Hepatocyte (in vitro differentiated cells): ENCODE results near the gene SIGLEC5. TPM values are rescaled to one million over a fixed set of nuclear protein-coding genes. Genes with fewer than 3 reads are reported as not detected.

Experiments
- DNase-seq: peaks from one replicate; pipeline ENCODE4 v3.0.0-alpha.2; 2016; ENCODE audit warnings: low spot score
- H2AFZ ChIP-seq: fragments of 200-600 bp; sonication (generic); 2 replicates; pipeline ENCODE4 v1.6.0; 2016; ENCODE audit warnings: antibody characterized with exemption, mild to moderate bottlenecking
- H3K27ac ChIP-seq: fragments of 200-600 bp; sonication (generic); 2 replicates; pipeline ENCODE4 v1.5.1; 2016; ENCODE audit warnings: mild to moderate bottlenecking
- H3K27me3 ChIP-seq: fragments of 200-600 bp; sonication (generic); 2 replicates; pipeline ENCODE4 v1.6.1; 2016
- H3K36me3 ChIP-seq: fragments of 200-600 bp; sonication (generic); replicated peaks from 2 replicates; pipeline ENCODE4 v1.5.1; 2016; ENCODE audit warnings: low read depth; ENCODE audit not compliant: insufficient read depth
- H3K4me1 ChIP-seq: fragments of 200-600 bp; sonication (generic); 2 replicates; pipeline ENCODE4 v1.5.1; 2016; ENCODE audit warnings: mild to moderate bottlenecking, moderate library complexity; ENCODE audit not compliant: insufficient read depth
- H3K4me2 ChIP-seq: fragments of 200-600 bp; sonication (generic); 2 replicates; pipeline ENCODE4 v1.6.0; 2016
- H3K4me3 ChIP-seq: fragments of 200-600 bp; sonication (generic); 2 replicates; pipeline ENCODE4 v1.5.1; 2016; ENCODE audit warnings: mild to moderate bottlenecking
- H3K79me2 ChIP-seq: fragments of 200-600 bp; sonication (generic); 2 replicates; pipeline ENCODE4 v1.6.0; 2017; ENCODE audit warnings: mild to moderate bottlenecking
- H3K9me2 ChIP-seq: fragments of 200-600 bp; sonication (generic); replicated peaks from 2 replicates; pipeline ENCODE4 v1.6.0; 2017; ENCODE audit warnings: mild to moderate bottlenecking; ENCODE audit not compliant: insufficient read depth
- H3K9me3 ChIP-seq: fragments of 200-600 bp; sonication (generic); 2 replicates; pipeline ENCODE4 v1.5.1; 2016; ENCODE audit warnings: low read depth, mild to moderate bottlenecking
- H4K20me1 ChIP-seq: fragments of 200-600 bp; sonication (generic); 2 replicates; pipeline ENCODE4 v1.6.0; 2016; ENCODE audit warnings: mild to moderate bottlenecking; ENCODE audit not compliant: insufficient read depth, poor library complexity, severe bottlenecking
- CTCF ChIP-seq: fragments of 200-600 bp; sonication (generic); IDR thresholded peaks from 2 replicates; pipeline ENCODE4 v1.5.1; 2016; ENCODE audit warnings: antibody characterized with exemption, mild to moderate bottlenecking; ENCODE audit not compliant: poor library complexity
- EZH2 ChIP-seq: fragments of 200-600 bp; sonication (generic); IDR thresholded peaks from 2 replicates; pipeline ENCODE4 v1.6.1; 2016; ENCODE audit warnings: antibody characterized with exemption, mild to moderate bottlenecking, borderline replicate concordance
- EZH2phosphoT487 ChIP-seq: fragments of 200-600 bp; sonication (generic); IDR thresholded peaks from one replicate; pipeline ENCODE4 v1.6.1; 2018; ENCODE audit warnings: antibody characterized with exemption, mild to moderate bottlenecking, low read depth, moderate library complexity; ENCODE audit not compliant: unreplicated experiment, severe bottlenecking
- WGBS: methylation state at CpG from one replicate; pipeline ENCODE4 v1.1.6; 2016; ENCODE audit warnings: low lambda C conversion rate; ENCODE audit errors: missing lambda C conversion rate; 5-methylcytosine and 5-hydroxymethylcytosine counted together
- polyA plus RNA-seq: library from polyadenylated mRNA; unstranded; fragments of >200 nt; fragmentation: Nextera tagmentation; extraction: Ambion mirVana; gene quantifications from 2 replicates; pipeline ENCODE4 v1.2.1, GENCODE V29; 2016
- total RNA-seq: library from RNA; depleted of rRNA; stranded (reverse); fragments of >200 nt; gene quantifications from 2 replicates; pipeline ENCODE4 v1.2.3, GENCODE V29; 2014

Gene SIGLEC5
- total and polyA plus RNA-seq, 2 experiments from 2014 or later: not detected

- Histone ChIP-seq H3K9me2 (no peaks in the 10 kb centered on the region), H3K27ac (no peak overlapping the region), H2AFZ (no peak overlapping the region), H3K27me3 (no peaks in the 10 kb centered on the region), H3K36me3 (no peaks in the 10 kb centered on the region), H3K79me2 (no peaks in the 10 kb centered on the region), H3K4me3 (no peak overlapping the region), H4K20me1 (no peaks in the 10 kb centered on the region), H3K9me3 (no peaks in the 10 kb centered on the region), H3K4me2 (no peak overlapping the region), H3K4me1 (no peaks in the 10 kb centered on the region)
- no peak for DNase-seq
- no peak for TF ChIP-seq EZH2
- TF ChIP-seq EZH2phosphoT487: no peak
- no peak for TF ChIP-seq CTCF
- 62% methylated on average over 1 of the region's 1 CpG for WGBS
Observed at GRCh38 chr19:51610576-51610975, 19.6 kb downstream of the SIGLEC5 start.

GRCh38 chr19:51607920-51608562, 22.2 kb downstream of the SIGLEC5 start:
- Histone ChIP-seq H3K9me3 (no peaks in the 10 kb centered on the region), H4K20me1 (no peaks in the 10 kb centered on the region), H3K9me2 (no peaks in the 10 kb centered on the region), H2AFZ (no peak overlapping the region), H3K4me3 (no peak overlapping the region), H3K4me1 (no peaks in the 10 kb centered on the region), H3K36me3 (no peaks in the 10 kb centered on the region), H3K27ac (no peak overlapping the region), H3K79me2 (no peaks in the 10 kb centered on the region), H3K4me2 (no peak overlapping the region), H3K27me3 (no peaks in the 10 kb centered on the region)
- WGBS: 31% methylated on average over 13 of the region's 13 CpGs
- peak; percentile 62 for DNase-seq
- no peak for TF ChIP-seq EZH2
- TF ChIP-seq CTCF: peak; percentile 31
- TF ChIP-seq EZH2phosphoT487: no peak

- H3K27ac ChIP-seq: no peak overlapping the region
- no peak overlapping the region for H3K4me3 ChIP-seq
- no peaks in the 10 kb centered on the region for H4K20me1 ChIP-seq
- H3K4me1 ChIP-seq: no peaks in the 10 kb centered on the region
- no peaks in the 10 kb centered on the region for H3K27me3 ChIP-seq
- no peak overlapping the region for H3K4me2 ChIP-seq
- no peak overlapping the region for H2AFZ ChIP-seq
- TF ChIP-seq EZH2 (no peak), EZH2phosphoT487 (no peak), CTCF (no peak)
- H3K9me2 ChIP-seq: no peaks in the 10 kb centered on the region
- H3K79me2 ChIP-seq: no peaks in the 10 kb centered on the region
- 52% methylated on average over 6 of the region's 6 CpGs for WGBS
- H3K36me3 ChIP-seq: no peaks in the 10 kb centered on the region
- no peak for DNase-seq
- H3K9me3 ChIP-seq: no peaks in the 10 kb centered on the region
Observed at GRCh38 chr19:51607077-51607476, 23.1 kb downstream of the SIGLEC5 start.
